Kidney (tissue), 14 donors: ENCODE results near the gene POLG. TPM values are rescaled to one million over a fixed set of nuclear protein-coding genes. Genes with fewer than 3 reads are reported as not detected.

Experiments
- DNase-seq, 5 donors: peaks; one replicate each; pipeline ENCODE4 v3.0.0-alpha.2; 2013 to 2020
- FAIRE-seq: peaks from 2 replicates; lab custom pipeline; 2012; peaks lifted over from hg19 to GRCh38; lab: Jason Lieb, UNC
- H3K27ac ChIP-seq, 2 donors: one replicate each; pipeline ENCODE4 v1.7.0; 2013; ENCODE audit warnings: low read depth in 2 of 2, low read length in 2 of 2, inconsistent platforms in 1 of 2
- H3K27me3 ChIP-seq: one replicate; pipeline ENCODE4 v1.7.1; 2013; ENCODE audit warnings: low read length, inconsistent platforms; ENCODE audit not compliant: control insufficient read depth, insufficient read depth
- H3K36me3 ChIP-seq, 3 donors: one replicate each; pipeline versions ENCODE4 v1.7.0 to v1.7.1; 2013; ENCODE audit warnings: low read length in 3 of 3, control low read depth in 1 of 3, inconsistent platforms in 1 of 3; ENCODE audit not compliant: insufficient read depth in 3 of 3, control insufficient read depth in 2 of 3
- H3K4me1 ChIP-seq, 3 donors: one replicate each; pipeline versions ENCODE4 v1.7.0 to v1.7.1; 2013; ENCODE audit warnings: low read length in 3 of 3, inconsistent platforms in 1 of 3, low read depth in 1 of 3; ENCODE audit not compliant: control insufficient read depth in 2 of 3, insufficient read depth in 2 of 3
- H3K4me3 ChIP-seq, 3 donors: one replicate each; pipeline versions ENCODE4 v1.7.0 to v1.8.1; 2013; ENCODE audit warnings: low read length in 3 of 3, control low read depth in 1 of 3, inconsistent platforms in 1 of 3
- H3K9ac ChIP-seq, 3 donors: one replicate each; pipeline versions ENCODE4 v1.7.0 to v1.7.1; 2013; ENCODE audit warnings: low read length in 3 of 3, control low read depth in 1 of 3, inconsistent platforms in 1 of 3
- H3K9me3 ChIP-seq, 3 donors: one replicate each; pipeline versions ENCODE4 v1.7.0 to v1.7.1; 2013; ENCODE audit warnings: low read length in 3 of 3, control low read depth in 1 of 3, inconsistent platforms in 1 of 3; ENCODE audit not compliant: control insufficient read depth in 2 of 3, insufficient read depth in 1 of 3
- intact Hi-C: fragments of 100-400 bp; cut with DNase I; formaldehyde crosslinking; loops from one replicate; pipeline ENCODE4 v1.11.1; 2022
- polyA plus RNA-seq: library from polyadenylated mRNA; stranded (reverse); fragments of 350-450 nt; fragmentation: Illumina TruSeq; extraction: RNeasy Lipid Tissue Mini Kit (QIAGEN cat#74804); gene quantifications from one replicate; pipeline ENCODE4 v1.2.3, GENCODE V29; 2014; ENCODE audit warnings: low read depth, low replicate concordance; ENCODE audit not compliant: insufficient read depth
- total RNA-seq: library from RNA; stranded (reverse); fragmentation: NEBNext Ultra II Directional; extraction: Animal tissue kit (Norgen Biotek cat#: 25700); gene quantifications from one replicate; pipeline ENCODE4 v1.2.1, GENCODE V29; 2021
- TF ChIP-seq, protein P1 (sequence below): IDR thresholded peaks from 3 replicates; pipeline ENCODE4 v1.5.1; 2012; ENCODE audit warnings: mild to moderate bottlenecking, moderate library complexity, borderline replicate concordance; ENCODE audit not compliant: insufficient read depth; ENCODE audit errors: extremely low read depth
- donor health status: control.
- donor health status: control.
- donor health status: control.
- donor health status: control.
- donor health status: control.
- donor health status: DM: yes; HTN: yes; CAD: no.
- donor health status: Normal renal cell carcinoma (clear cell type).

The POLG gene
- total and polyA plus RNA-seq, 2 donors from 2014 or later: 28.6 to 72.4 TPM

- Histone ChIP-seq H3K4me3 (no peak overlapping the region), H3K27ac (no peak overlapping the region), H3K36me3 (no peaks in the 10 kb centered on the region), H3K4me1 (peaks cover 0 to 7% (median 0%) of the 10 kb centered on the region in 3 donors), H3K9me3 (no peaks in the 10 kb centered on the region), H3K27me3 (peaks cover 68% of the 10 kb centered on the region), H3K9ac (no peak overlapping the region)
- FAIRE-seq: no peak
- intact Hi-C loops: loop anchor here (10.0 kb wide), 1 partner anchor 58 kb away; no protein-coding TSS in a partner anchor
- TF ChIP-seq, protein P1, sequence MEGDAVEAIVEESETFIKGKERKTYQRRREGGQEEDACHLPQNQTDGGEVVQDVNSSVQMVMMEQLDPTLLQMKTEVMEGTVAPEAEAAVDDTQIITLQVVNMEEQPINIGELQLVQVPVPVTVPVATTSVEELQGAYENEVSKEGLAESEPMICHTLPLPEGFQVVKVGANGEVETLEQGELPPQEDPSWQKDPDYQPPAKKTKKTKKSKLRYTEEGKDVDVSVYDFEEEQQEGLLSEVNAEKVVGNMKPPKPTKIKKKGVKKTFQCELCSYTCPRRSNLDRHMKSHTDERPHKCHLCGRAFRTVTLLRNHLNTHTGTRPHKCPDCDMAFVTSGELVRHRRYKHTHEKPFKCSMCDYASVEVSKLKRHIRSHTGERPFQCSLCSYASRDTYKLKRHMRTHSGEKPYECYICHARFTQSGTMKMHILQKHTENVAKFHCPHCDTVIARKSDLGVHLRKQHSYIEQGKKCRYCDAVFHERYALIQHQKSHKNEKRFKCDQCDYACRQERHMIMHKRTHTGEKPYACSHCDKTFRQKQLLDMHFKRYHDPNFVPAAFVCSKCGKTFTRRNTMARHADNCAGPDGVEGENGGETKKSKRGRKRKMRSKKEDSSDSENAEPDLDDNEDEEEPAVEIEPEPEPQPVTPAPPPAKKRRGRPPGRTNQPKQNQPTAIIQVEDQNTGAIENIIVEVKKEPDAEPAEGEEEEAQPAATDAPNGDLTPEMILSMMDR: no peak
- no peak for DNase-seq
Observed at GRCh38 chr15:89366656-89367393, 32.2 kb upstream of the POLG start.

- Histone ChIP-seq H3K27ac (no peak overlapping the region), H3K4me1 (peaks cover 0 to 7% (median 0%) of the 10 kb centered on the region in 3 donors), H3K9ac (no peak overlapping the region), H3K27me3 (peaks cover 72% of the 10 kb centered on the region), H3K36me3 (no peaks in the 10 kb centered on the region), H3K9me3 (no peaks in the 10 kb centered on the region), H3K4me3 (no peak overlapping the region)
- FAIRE-seq: no peak
- intact Hi-C loops: loop anchor here (10.0 kb wide), 1 partner anchor 59 kb away; no protein-coding TSS in a partner anchor
- TF ChIP-seq, protein P1: no peak
- no peak for DNase-seq
Observed at GRCh38 chr15:89365462-89366065, 30.9 kb upstream of the POLG start.

DNA sequence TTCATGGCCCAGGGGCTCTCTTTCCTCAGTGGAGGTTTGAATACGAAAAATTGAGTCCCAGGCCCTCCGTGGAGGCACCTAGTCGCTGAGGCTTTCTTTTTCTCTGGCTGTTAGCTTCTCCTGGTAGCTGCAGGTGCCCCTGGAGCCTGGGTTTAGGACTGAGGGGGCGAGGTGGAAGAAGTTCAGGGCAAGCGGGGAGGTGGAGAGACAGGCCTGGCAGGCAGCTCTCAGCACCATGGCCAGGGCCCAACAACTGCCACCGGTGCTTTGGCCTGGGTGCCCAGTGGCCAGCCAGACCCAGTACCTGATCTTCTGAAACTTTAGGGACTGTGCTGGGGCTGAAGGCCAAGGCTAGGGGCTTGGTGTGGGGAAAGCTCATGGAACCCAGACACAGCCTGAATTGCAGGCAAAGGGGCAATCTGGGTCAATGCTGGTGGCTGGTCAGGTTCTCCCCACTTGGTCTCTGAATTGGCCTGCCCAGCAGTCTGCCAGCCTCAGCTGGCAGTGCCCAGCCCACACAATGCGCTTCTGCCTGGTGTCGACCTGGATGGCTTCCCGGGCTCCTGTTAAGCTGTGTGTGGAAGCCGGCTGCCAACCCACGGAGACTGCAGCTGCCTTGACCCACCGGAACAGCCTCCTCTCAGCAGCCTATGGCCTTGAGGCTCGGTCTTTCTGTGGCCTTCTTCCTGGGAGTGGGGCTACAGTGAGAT is 30.3 kb upstream of the POLG start:
- TF ChIP-seq, protein P1: no peak
- H3K36me3 ChIP-seq: no peaks in the 10 kb centered on the region
- DNase-seq (no peak), FAIRE-seq (no peak)
- no peak overlapping the region for H3K9ac ChIP-seq
- intact Hi-C loops: loop anchor here (10.0 kb wide), 1 partner anchor 60 kb away; no protein-coding TSS in a partner anchor
- no peak overlapping the region for H3K27ac ChIP-seq
- H3K9me3 ChIP-seq: no peaks in the 10 kb centered on the region
- no peak overlapping the region for H3K4me3 ChIP-seq
- H3K27me3 ChIP-seq: peaks cover 69% of the 10 kb centered on the region
- H3K4me1 ChIP-seq: peaks cover 0 to 7% (median 0%) of the 10 kb centered on the region in 3 donors
